Measurements from ENCODE around the gene CDK5RAP2.

- TF ChIP-seq ZNF79 (CRISPR knock-in tag; IDR thresholded peaks at IDR 0.05; ENCODE audit: low read depth) (no peak), CTCF (IDR thresholded peaks at IDR 0.05 in 2 of 3, conservative IDR thresholded peaks at IDR 0.05 in 1 of 3; ENCODE audit: insufficient read depth in 2 of 3, low read depth in 1 of 3, low read length in 3 of 3) (no peak), NFIX (CRISPR knock-in tag; IDR thresholded peaks at IDR 0.05; ENCODE audit: low read depth) (no peak), MCM5 (IDR thresholded peaks at IDR 0.05; ENCODE audit: low read depth) (no peak), SP1 (CRISPR knock-in tag; IDR thresholded peaks at IDR 0.05) (no peak), ZNF212 (CRISPR knock-in tag; IDR thresholded peaks at IDR 0.05) (no peak), KAT7 (CRISPR knock-in tag; IDR thresholded peaks at IDR 0.05; ENCODE audit: borderline replicate concordance) (no peak), LARP7 (IDR thresholded peaks at IDR 0.05) (no peak), BRF2 (IDR thresholded peaks at IDR 0.05; ENCODE audit: borderline replicate concordance, insufficient read depth, insufficient read length) (no peak), RFX5 (IDR thresholded peaks at IDR 0.05; ENCODE audit: low read depth, low read length) (no peak)
These were observed 17.0 kb downstream of the CDK5RAP2 start for GRCh38 chr9:120562861-120563443.

Data from K562 (cell line).